Lower lobe of right lung (tissue), 2 donors: Measurements from ENCODE around the gene ZC3H10. TPM values are rescaled to one million over a fixed set of nuclear protein-coding genes. Genes with fewer than 3 reads are reported as not detected.

ENCODE experiments used
- ATAC-seq, 2 donors: fragments of 200-7000 bp; cut with Tn5 transposase; one replicate each; pipeline ENCODE4 v1.9.1; 2020 to 2022; ENCODE audit warnings: mild to moderate bottlenecking in 2 of 2, moderate library complexity in 2 of 2
- DNase-seq: peaks from one replicate; pipeline ENCODE4 v3.0.0-alpha.2; 2020
- H3K27ac ChIP-seq: fragments of 200-600 bp; one replicate; pipeline ENCODE4 v1.8.0; 2022
- H3K27me3 ChIP-seq: fragments of 200-600 bp; one replicate; pipeline ENCODE4 v1.8.0; 2022; ENCODE audit warnings: low read depth
- H3K36me3 ChIP-seq: fragments of 200-600 bp; one replicate; pipeline ENCODE4 v1.8.0; 2022; ENCODE audit warnings: mild to moderate bottlenecking
- H3K4me1 ChIP-seq: fragments of 200-600 bp; one replicate; pipeline ENCODE4 v1.8.0; 2022
- H3K4me3 ChIP-seq: fragments of 200-600 bp; one replicate; pipeline ENCODE4 v1.8.0; 2022; ENCODE audit warnings: mild to moderate bottlenecking
- H3K9me3 ChIP-seq: fragments of 200-600 bp; one replicate; pipeline ENCODE4 v1.8.0; 2022
- CTCF ChIP-seq: fragments of 200-600 bp; IDR thresholded peaks from one replicate; pipeline ENCODE4 v1.8.0; 2022; ENCODE audit warnings: antibody characterized with exemption, mild to moderate bottlenecking
- intact Hi-C: fragments of 100-400 bp; cut with DNase I; formaldehyde crosslinking; loops from one replicate; pipeline ENCODE4 v1.11.0; 2022
- total RNA-seq: library from RNA; stranded (reverse); fragmentation: NEBNext Ultra II Directional; extraction: Animal tissue kit (Norgen Biotek cat#: 25700); gene quantifications from one replicate; pipeline ENCODE4 v1.2.1, GENCODE V29; 2021
- donor health status: DM: no; HTN: yes; CAD: no; lungs with severe emphysema.

ZC3H10 gene
- total RNA-seq, 1 donor from 2014 or later = 12.5 TPM

DNA sequence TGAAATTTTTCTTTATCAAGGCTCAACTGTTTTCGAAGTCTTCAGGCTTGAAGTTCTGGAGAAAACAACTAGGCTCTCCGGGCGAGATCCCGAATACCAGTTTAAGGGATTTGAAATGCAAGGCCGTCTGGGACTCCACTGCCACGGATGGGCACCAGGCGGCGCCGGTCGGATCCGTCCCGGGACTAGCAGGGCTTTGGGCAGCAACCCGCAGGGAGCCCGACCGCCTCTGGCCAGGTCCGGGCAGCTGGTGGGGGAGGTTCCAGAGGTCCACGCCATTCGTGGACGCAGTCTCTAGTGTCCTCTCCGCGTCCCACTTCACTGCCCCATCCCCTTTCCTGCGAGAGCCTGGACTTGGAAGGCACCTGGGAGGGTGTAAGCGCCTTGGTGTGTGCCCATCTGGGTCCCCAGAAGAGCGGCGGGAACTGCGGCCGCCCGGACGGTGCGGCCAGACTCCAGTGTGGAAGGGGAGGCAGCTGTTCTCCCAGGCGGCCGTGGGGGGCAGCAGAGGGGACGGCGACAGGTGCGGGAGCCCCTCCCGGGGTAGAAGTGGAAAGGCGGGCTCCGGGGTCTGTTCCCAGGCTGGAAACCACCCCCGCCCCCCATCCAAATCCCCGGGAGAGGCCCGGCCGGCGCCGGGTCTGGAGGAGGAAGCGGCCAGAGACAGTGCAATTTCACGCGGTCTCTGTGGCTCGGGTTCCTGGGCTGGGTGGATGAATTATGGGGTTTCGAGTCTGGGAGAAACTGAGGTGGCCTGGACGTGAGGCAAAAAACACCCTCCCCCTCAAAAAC lies 38.9 kb upstream of the ZC3H10 start:
- H3K36me3 ChIP-seq = no peaks in the 10 kb centered on the region
- no peaks in the 10 kb centered on the region for H3K9me3 ChIP-seq
- intact Hi-C loops = no loop called here
- peak overlapping the region; percentile 72 for H3K4me3 ChIP-seq
- H3K27ac ChIP-seq = peak overlapping the region; percentile 88
- H3K27me3 ChIP-seq = peaks cover 16% of the 10 kb centered on the region
- ATAC-seq = peak; percentile 90 to 93
- DNase-seq = peak; percentile 95
- H3K4me1 ChIP-seq = peaks cover 17% of the 10 kb centered on the region
- peak; percentile 80 for TF ChIP-seq CTCF

- Histone ChIP-seq H3K4me3 (peak within 1 kb of the TSS; percentile 72), H3K4me1 (peaks cover 17% of the 10 kb centered on the region), H3K27me3 (peaks cover 16% of the 10 kb centered on the region), H3K27ac (peak within 1 kb of the TSS; percentile 88), H3K36me3 (peaks cover 2% of the 10 kb centered on the region), H3K9me3 (no peaks in the 10 kb centered on the region)
- peak; percentile 95 for ATAC-seq
- intact Hi-C loops = no loop called here
- no peak for TF ChIP-seq CTCF
- DNase-seq = peak; percentile 90
These were observed 38.1 kb upstream of the ZC3H10 start, which contains the start of gene ERBB3 for GRCh38 chr12:56079723-56080555. TSS of gene ERBB3 (plus strand) at chr12:56080165. CDS start at chr12:56080301, 136 bp downstream.

GRCh38 chr12:56080556-56081138 lies 37.4 kb upstream of the ZC3H10 start:
- Histone ChIP-seq H3K27ac (peak overlapping the region; percentile 88), H3K27me3 (peaks cover 16% of the 10 kb centered on the region), H3K36me3 (peaks cover 7% of the 10 kb centered on the region), H3K9me3 (no peaks in the 10 kb centered on the region), H3K4me1 (peaks cover 17% of the 10 kb centered on the region), H3K4me3 (peak overlapping the region; percentile 72)
- DNase-seq (peak; percentile 53), ATAC-seq (peak; percentile 50 to 52)
- no peak for TF ChIP-seq CTCF
- intact Hi-C loops = no loop called here

GRCh38 chr12:56081393-56082347 lies 36.4 kb upstream of the ZC3H10 start:
- Histone ChIP-seq H3K4me3 (peak overlapping the region; percentile 72), H3K27ac (peak overlapping the region; percentile 88), H3K27me3 (peaks cover 16% of the 10 kb centered on the region), H3K9me3 (no peaks in the 10 kb centered on the region), H3K4me1 (peaks cover 20% of the 10 kb centered on the region), H3K36me3 (peaks cover 7% of the 10 kb centered on the region)
- TF ChIP-seq CTCF = no peak
- intact Hi-C loops = no loop called here
- DNase-seq (no peak), ATAC-seq (no peak)
